ENCODE results near the gene ZNF18.
"Not testable (repeated sequence)": the region's sequence is repeated elsewhere in the genome, so short reads cannot be mapped to it uniquely, and the experiment has no call there.

Gene ZNF18

GRCh38 chr17:12020642-12021622 lies 23.7 kb upstream of the ZNF18 start, which contains the start of gene MAP2K4:
TSS of gene MAP2K4 (plus strand) at chr17:12020877. CDS start at chr17:12020887, 10 bp downstream.
- H3K36me3 Mint-ChIP-seq, result no peaks in the 10 kb centered on the region
- peaks cover 20% of the 10 kb centered on the region for H3K4me1 Mint-ChIP-seq
- H3K4me3 Mint-ChIP-seq, result peak within 1 kb of the TSS; percentile 78
- ATAC-seq (ENCODE audit: low read depth) (peak; percentile 94), DNase-seq (ENCODE audit: low spot score in 2 of 2) (peak; percentile 99 to 100)
- H3K9me3 Mint-ChIP-seq, result no peaks in the 10 kb centered on the region
- peak within 1 kb of the TSS; percentile 42 for H3K27ac Mint-ChIP-seq
- no peaks in the 10 kb centered on the region for H3K27me3 Mint-ChIP-seq

GRCh38 chr17:12007466-12007865 lies 10.2 kb upstream of the ZNF18 start:
- H3K36me3 Mint-ChIP-seq, result no peaks in the 10 kb centered on the region
- DNase-seq (ENCODE audit: low spot score in 2 of 2) (no peak), ATAC-seq (ENCODE audit: low read depth) (no peak)
- peaks cover 2% of the 10 kb centered on the region for H3K27me3 Mint-ChIP-seq
- H3K27ac Mint-ChIP-seq, result no peak overlapping the region
- no peaks in the 10 kb centered on the region for H3K9me3 Mint-ChIP-seq
- no peaks in the 10 kb centered on the region for H3K4me1 Mint-ChIP-seq
- H3K4me3 Mint-ChIP-seq, result no peak overlapping the region

GRCh38 chr17:11999696-12000095 lies 2.4 kb upstream of the ZNF18 start:
- Mint-ChIP-seq H3K27ac (no peak overlapping the region), H3K9me3 (peaks cover 4% of the 10 kb centered on the region), H3K36me3 (no peaks in the 10 kb centered on the region), H3K4me3 (no peak overlapping the region), H3K4me1 (peaks cover 7% of the 10 kb centered on the region), H3K27me3 (no peaks in the 10 kb centered on the region)
- no peak for ATAC-seq (ENCODE audit: low read depth)
- no peak for DNase-seq (ENCODE audit: low spot score in 2 of 2)

GRCh38 chr17:11997972-11998233 lies 628 bp upstream of the ZNF18 start:
- peaks cover 8% of the 10 kb centered on the region for H3K4me1 Mint-ChIP-seq
- H3K9me3 Mint-ChIP-seq, result peaks cover 4% of the 10 kb centered on the region
- DNase-seq (ENCODE audit: low spot score in 2 of 2) (no peak), ATAC-seq (ENCODE audit: low read depth) (no peak)
- no peaks in the 10 kb centered on the region for H3K27me3 Mint-ChIP-seq
- H3K27ac Mint-ChIP-seq, result peak overlapping the region; percentile 92
- H3K36me3 Mint-ChIP-seq, result no peaks in the 10 kb centered on the region
- peak overlapping the region; percentile 96 for H3K4me3 Mint-ChIP-seq

GRCh38 chr17:11996722-11997146 lies 541 bp downstream of the ZNF18 start:
- H3K9me3 Mint-ChIP-seq, result peaks cover 4% of the 10 kb centered on the region
- peak overlapping the region; percentile 92 for H3K27ac Mint-ChIP-seq
- DNase-seq (ENCODE audit: low spot score in 2 of 2) (no peak), ATAC-seq (ENCODE audit: low read depth) (peak; percentile 49)
- H3K4me1 Mint-ChIP-seq, result peaks cover 8% of the 10 kb centered on the region
- peak overlapping the region; percentile 96 for H3K4me3 Mint-ChIP-seq
- H3K27me3 Mint-ChIP-seq, result no peaks in the 10 kb centered on the region
- no peaks in the 10 kb centered on the region for H3K36me3 Mint-ChIP-seq

GRCh38 chr17:11991461-11991860 lies 5.8 kb downstream of the ZNF18 start:
- Mint-ChIP-seq H3K27me3 (no peaks in the 10 kb centered on the region), H3K36me3 (peaks cover 17% of the 10 kb centered on the region), H3K27ac (no peak overlapping the region), H3K9me3 (no peaks in the 10 kb centered on the region), H3K4me3 (no peak overlapping the region), H3K4me1 (peaks cover 10% of the 10 kb centered on the region)
- DNase-seq (ENCODE audit: low spot score in 2 of 2), result no peak
- ATAC-seq (ENCODE audit: low read depth), result no peak

GRCh38 chr17:11990363-11990983 lies 6.8 kb downstream of the ZNF18 start:
- Mint-ChIP-seq H3K36me3 (peaks cover 17% of the 10 kb centered on the region), H3K27me3 (no peaks in the 10 kb centered on the region), H3K4me1 (peaks cover 10% of the 10 kb centered on the region), H3K27ac (no peak overlapping the region), H3K4me3 (no peak overlapping the region), H3K9me3 (no peaks in the 10 kb centered on the region)
- ATAC-seq (ENCODE audit: low read depth) (no peak), DNase-seq (ENCODE audit: low spot score in 2 of 2) (no peak)

GRCh38 chr17:11986942-11987329 lies 10.3 kb downstream of the ZNF18 start:
- no peaks in the 10 kb centered on the region for H3K9me3 Mint-ChIP-seq
- no peaks in the 10 kb centered on the region for H3K27me3 Mint-ChIP-seq
- DNase-seq (ENCODE audit: low spot score in 2 of 2) (no peak), ATAC-seq (ENCODE audit: low read depth) (no peak)
- H3K27ac Mint-ChIP-seq, result no peak overlapping the region
- peaks cover 40% of the 10 kb centered on the region for H3K36me3 Mint-ChIP-seq
- H3K4me1 Mint-ChIP-seq, result peaks cover 7% of the 10 kb centered on the region
- no peak overlapping the region for H3K4me3 Mint-ChIP-seq

GRCh38 chr17:11986179-11986941 lies 10.9 kb downstream of the ZNF18 start:
- Mint-ChIP-seq H3K27ac (no peak overlapping the region), H3K27me3 (no peaks in the 10 kb centered on the region), H3K9me3 (no peaks in the 10 kb centered on the region), H3K36me3 (peaks cover 43% of the 10 kb centered on the region), H3K4me3 (no peak overlapping the region), H3K4me1 (peaks cover 7% of the 10 kb centered on the region)
- DNase-seq (ENCODE audit: low spot score in 2 of 2) (no peak), ATAC-seq (ENCODE audit: low read depth) (no peak)

- Mint-ChIP-seq H3K4me3 (no peak overlapping the region), H3K27ac (no peak overlapping the region), H3K4me1 (no peaks in the 10 kb centered on the region), H3K27me3 (no peaks in the 10 kb centered on the region), H3K36me3 (peaks cover 44% of the 10 kb centered on the region), H3K9me3 (no peaks in the 10 kb centered on the region)
- no peak for ATAC-seq (ENCODE audit: low read depth)
- no peak for DNase-seq (ENCODE audit: low spot score in 2 of 2)
Observed at GRCh38 chr17:11981862-11982261, 15.4 kb downstream of the ZNF18 start.

- Mint-ChIP-seq H3K4me1 (no peaks in the 10 kb centered on the region), H3K9me3 (no peaks in the 10 kb centered on the region), H3K4me3 (no peak overlapping the region), H3K36me3 (peaks cover 51% of the 10 kb centered on the region), H3K27ac (no peak overlapping the region), H3K27me3 (no peaks in the 10 kb centered on the region)
- DNase-seq (ENCODE audit: low spot score in 2 of 2) (no peak), ATAC-seq (ENCODE audit: low read depth) (no peak)
Observed at GRCh38 chr17:11980813-11981212, 16.5 kb downstream of the ZNF18 start.

GRCh38 chr17:11979795-11980194 lies 17.5 kb downstream of the ZNF18 start:
- peaks cover 56% of the 10 kb centered on the region for H3K36me3 Mint-ChIP-seq
- no peaks in the 10 kb centered on the region for H3K9me3 Mint-ChIP-seq
- ATAC-seq (ENCODE audit: low read depth) (no peak), DNase-seq (ENCODE audit: low spot score in 2 of 2) (no peak)
- no peaks in the 10 kb centered on the region for H3K27me3 Mint-ChIP-seq
- H3K27ac Mint-ChIP-seq, result no peak overlapping the region
- no peak overlapping the region for H3K4me3 Mint-ChIP-seq
- H3K4me1 Mint-ChIP-seq, result no peaks in the 10 kb centered on the region

GRCh38 chr17:11972741-11973140 lies 24.5 kb downstream of the ZNF18 start:
- not testable (repeated sequence) for ATAC-seq (ENCODE audit: low read depth); DNase-seq (ENCODE audit: low spot score in 2 of 2); H3K27ac Mint-ChIP-seq; H3K27me3 Mint-ChIP-seq; H3K4me3 Mint-ChIP-seq; H3K9me3 Mint-ChIP-seq; H3K4me1 Mint-ChIP-seq
- H3K36me3 Mint-ChIP-seq, result peaks cover 47% of the 10 kb centered on the region

- DNase-seq (ENCODE audit: low spot score in 2 of 2), result no peak
- Mint-ChIP-seq H3K36me3 (peaks cover 49% of the 10 kb centered on the region), H3K27me3 (no peaks in the 10 kb centered on the region), H3K4me1 (no peaks in the 10 kb centered on the region), H3K4me3 (no peak overlapping the region), H3K9me3 (peaks cover 28% of the 10 kb centered on the region), H3K27ac (no peak overlapping the region)
- ATAC-seq (ENCODE audit: low read depth), result no peak
Observed at GRCh38 chr17:11969565-11969964, 27.7 kb downstream of the ZNF18 start.
